Trophoblast cell (in vitro differentiated cells and primary cell): Measurements from ENCODE around the gene SLC17A1.
A peak's percentile ranks its signal among the peaks of the same experiment; 100 is the strongest.

ENCODE experiments used
- DNase-seq, 2 donors: peaks; one replicate each; pipeline ENCODE4 v3.0.0-alpha.2; 2016
- H2AFZ ChIP-seq: 2 replicates; pipeline ENCODE4 v1.6.1; 2013; ENCODE audit warnings: low read length, moderate library complexity, mild to moderate bottlenecking; ENCODE audit not compliant: insufficient read depth, poor library complexity
- H2AK5ac ChIP-seq: 2 replicates; pipeline ENCODE4 v1.6.1; 2013; ENCODE audit warnings: mild to moderate bottlenecking, low read length
- H2BK120ac ChIP-seq: 2 replicates; pipeline ENCODE4 v1.6.1; 2013; ENCODE audit warnings: low read length, mild to moderate bottlenecking, moderate library complexity; ENCODE audit not compliant: insufficient read depth, poor library complexity
- H2BK12ac ChIP-seq: 2 replicates; pipeline ENCODE4 v1.6.1; 2013; ENCODE audit warnings: mild to moderate bottlenecking, low read length, moderate library complexity
- H2BK5ac ChIP-seq: 2 replicates; pipeline ENCODE4 v1.6.1; 2013; ENCODE audit warnings: low read length, low read depth, moderate library complexity, mild to moderate bottlenecking; ENCODE audit not compliant: poor library complexity
- H3K14ac ChIP-seq: 2 replicates; pipeline ENCODE4 v1.6.1; 2013; ENCODE audit warnings: mild to moderate bottlenecking, low read length
- H3K18ac ChIP-seq: 2 replicates; pipeline ENCODE4 v1.6.1; 2013; ENCODE audit warnings: mild to moderate bottlenecking, low read length
- H3K23ac ChIP-seq: 2 replicates; pipeline ENCODE4 v1.6.1; 2013; ENCODE audit warnings: low read length
- H3K27ac ChIP-seq: 2 replicates; pipeline ENCODE4 v1.5.1; 2013; ENCODE audit warnings: low read depth, mild to moderate bottlenecking, inconsistent platforms, low read length, moderate library complexity
- H3K27me3 ChIP-seq: 2 replicates; pipeline ENCODE4 v1.6.1; 2013; ENCODE audit warnings: inconsistent platforms, mild to moderate bottlenecking, low read length, moderate library complexity; ENCODE audit not compliant: insufficient read depth
- H3K36me3 ChIP-seq, 2 experiments: 1 replicate in 1 of 2; 2 replicates in 1 of 2; pipeline ENCODE4 v1.6.1; 2013; ENCODE audit warnings: low read length in 2 of 2, mild to moderate bottlenecking in 2 of 2, moderate library complexity in 1 of 2; ENCODE audit not compliant: insufficient read depth in 2 of 2, control insufficient read depth in 1 of 2
- H3K4ac ChIP-seq: 2 replicates; pipeline ENCODE4 v1.6.1; 2013; ENCODE audit warnings: low read depth, mild to moderate bottlenecking, low read length, moderate library complexity
- H3K4me1 ChIP-seq, 2 experiments: 1 replicate in 1 of 2; 2 replicates in 1 of 2; pipeline ENCODE4 v1.6.1; 2013; ENCODE audit warnings: low read length in 2 of 2, mild to moderate bottlenecking in 2 of 2, moderate library complexity in 1 of 2; ENCODE audit not compliant: insufficient read depth in 2 of 2, control insufficient read depth in 1 of 2
- H3K4me2 ChIP-seq: 2 replicates; pipeline ENCODE4 v1.6.1; 2013; ENCODE audit warnings: inconsistent platforms, mild to moderate bottlenecking, low read length, moderate library complexity
- H3K4me3 ChIP-seq: 2 replicates; pipeline ENCODE4 v1.5.1; 2013; ENCODE audit warnings: mild to moderate bottlenecking, low read depth, low read length, inconsistent platforms
- H3K79me1 ChIP-seq: one replicate; pipeline ENCODE4 v1.6.1; 2013; ENCODE audit warnings: low read length
- H3K79me2 ChIP-seq: 2 replicates; pipeline ENCODE4 v1.6.1; 2013; ENCODE audit warnings: low read length, mild to moderate bottlenecking; ENCODE audit not compliant: control insufficient read depth, insufficient read depth, poor library complexity
- H3K9ac ChIP-seq: 2 replicates; pipeline ENCODE4 v1.6.1; 2013; ENCODE audit warnings: mild to moderate bottlenecking, low read length
- H3K9me3 ChIP-seq: 2 replicates; pipeline ENCODE4 v1.6.1; 2013; ENCODE audit warnings: low read depth, mild to moderate bottlenecking, control low read depth, inconsistent platforms, low read length; ENCODE audit not compliant: insufficient read depth
- H4K12ac ChIP-seq: 2 replicates; pipeline ENCODE4 v1.6.1; 2013; ENCODE audit warnings: low read depth, mild to moderate bottlenecking, low read length, moderate library complexity
- H4K8ac ChIP-seq: 2 replicates; pipeline ENCODE4 v1.6.1; 2013; ENCODE audit warnings: low read depth, mild to moderate bottlenecking, low read length, moderate library complexity
- H4K91ac ChIP-seq: one replicate; pipeline ENCODE4 v1.6.1; 2013; ENCODE audit warnings: low read depth, mild to moderate bottlenecking, low read length, moderate library complexity
- WGBS: extraction: QIAGEN DNeasy Blood & Tissue Kit; methylation state at CpG from one replicate; pipeline ENCODE4 v1.1.7; 2013; ENCODE audit warnings: missing lambda C conversion rate; ENCODE audit not compliant: insufficient read length, insufficient coverage; ENCODE audit errors: extremely low coverage; 5-methylcytosine and 5-hydroxymethylcytosine counted together

Gene SLC17A1

GRCh38 chr6:25862199-25862598 lies 30.3 kb upstream of the SLC17A1 start:
- no peak overlapping the region for H3K18ac ChIP-seq
- no peak overlapping the region for H4K8ac ChIP-seq
- H3K4me1 ChIP-seq: no peaks in the 10 kb centered on the region
- H3K9ac ChIP-seq: no peak overlapping the region
- H3K4me2 ChIP-seq: no peak overlapping the region
- H3K23ac ChIP-seq: no peak overlapping the region
- H3K79me2 ChIP-seq: no peaks in the 10 kb centered on the region
- WGBS: no CpG with 5 or more reads among the region's 4 CpGs
- H3K36me3 ChIP-seq: no peaks in the 10 kb centered on the region
- H2BK120ac ChIP-seq: no peak overlapping the region
- no peak overlapping the region for H4K12ac ChIP-seq
- H3K4ac ChIP-seq: no peak overlapping the region
- H2BK12ac ChIP-seq: no peak overlapping the region
- H3K14ac ChIP-seq: no peak overlapping the region
- H2BK5ac ChIP-seq: no peak overlapping the region
- H2AK5ac ChIP-seq: no peak overlapping the region
- H2AFZ ChIP-seq: no peak overlapping the region
- no peak overlapping the region for H4K91ac ChIP-seq
- no peaks in the 10 kb centered on the region for H3K9me3 ChIP-seq
- H3K4me3 ChIP-seq: no peak overlapping the region
- no peak overlapping the region for H3K27ac ChIP-seq
- DNase-seq: peak; percentile 62 to 86
- no peaks in the 10 kb centered on the region for H3K79me1 ChIP-seq
- H3K27me3 ChIP-seq: no peaks in the 10 kb centered on the region

- Histone ChIP-seq H3K4me2 (no peak overlapping the region), H3K14ac (no peak overlapping the region), H3K18ac (no peak overlapping the region), H3K4me3 (no peak overlapping the region), H2AK5ac (no peak overlapping the region), H3K4me1 (no peaks in the 10 kb centered on the region), H2AFZ (no peak overlapping the region), H3K79me1 (no peaks in the 10 kb centered on the region), H3K9ac (no peak overlapping the region), H3K4ac (no peak overlapping the region), H2BK5ac (no peak overlapping the region), H4K12ac (no peak overlapping the region), H3K9me3 (no peaks in the 10 kb centered on the region), H3K36me3 (no peaks in the 10 kb centered on the region), H3K27me3 (no peaks in the 10 kb centered on the region), H2BK120ac (no peak overlapping the region), H3K27ac (no peak overlapping the region), H2BK12ac (no peak overlapping the region), H4K91ac (no peak overlapping the region), H3K79me2 (no peaks in the 10 kb centered on the region), H4K8ac (no peak overlapping the region), H3K23ac (no peak overlapping the region)
- DNase-seq: no peak
Measured at GRCh38 chr6:25852756-25853155, 20.9 kb upstream of the SLC17A1 start.

DNA sequence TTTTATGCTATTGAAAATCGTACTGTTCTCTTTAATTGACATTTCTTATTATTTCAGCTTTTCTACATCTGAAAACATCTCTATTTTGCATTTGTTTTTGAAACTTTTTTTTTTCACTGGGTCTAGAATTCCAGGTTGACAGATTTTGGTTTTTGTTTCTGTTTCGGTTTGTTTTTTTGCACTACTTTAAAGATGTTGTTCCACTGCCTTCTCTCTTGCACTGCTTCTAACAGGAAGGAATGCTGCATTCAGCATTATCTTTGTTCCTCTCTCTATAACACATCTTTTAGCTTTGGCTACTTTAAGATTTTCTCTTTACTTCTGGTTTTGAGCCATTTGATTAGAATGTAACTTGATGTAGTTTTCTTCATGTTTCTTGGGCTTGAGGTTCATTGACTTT lies 20.1 kb upstream of the SLC17A1 start:
- Histone ChIP-seq H4K12ac (no peak overlapping the region), H3K9me3 (no peaks in the 10 kb centered on the region), H4K91ac (no peak overlapping the region), H3K4me3 (no peak overlapping the region), H3K79me2 (no peaks in the 10 kb centered on the region), H3K27ac (no peak overlapping the region), H2AFZ (no peak overlapping the region), H3K4ac (no peak overlapping the region), H2BK5ac (no peak overlapping the region), H3K36me3 (no peaks in the 10 kb centered on the region), H2BK120ac (no peak overlapping the region), H3K18ac (no peak overlapping the region), H3K23ac (no peak overlapping the region), H3K9ac (no peak overlapping the region), H4K8ac (no peak overlapping the region), H3K4me1 (no peaks in the 10 kb centered on the region), H2BK12ac (no peak overlapping the region), H3K4me2 (no peak overlapping the region), H3K14ac (no peak overlapping the region), H2AK5ac (no peak overlapping the region), H3K27me3 (no peaks in the 10 kb centered on the region), H3K79me1 (no peaks in the 10 kb centered on the region)
- no CpG with 5 or more reads among the region's 2 CpGs for WGBS
- no peak for DNase-seq

DNA sequence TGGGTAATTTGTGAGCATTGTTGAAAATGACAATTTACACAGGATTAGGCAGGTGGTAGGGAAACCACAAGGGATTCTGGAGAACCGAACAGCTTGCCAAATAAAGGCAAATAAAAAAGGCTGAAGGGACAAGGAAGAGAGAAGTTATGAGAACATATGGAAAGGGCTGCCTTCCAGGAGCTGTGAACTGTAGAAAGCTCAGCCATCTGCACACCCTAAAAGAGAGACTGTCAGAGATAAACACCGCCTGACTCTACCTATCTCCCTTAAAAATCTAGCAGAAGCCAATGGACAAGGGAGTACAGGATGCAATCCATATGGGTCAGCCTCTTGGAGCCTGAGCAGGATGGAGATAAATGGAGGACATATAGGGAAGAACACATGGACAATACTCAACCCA lies 12.7 kb upstream of the SLC17A1 start:
- no peak overlapping the region for H3K23ac ChIP-seq
- no CpG with 5 or more reads among the region's 2 CpGs for WGBS

More for the DNA sequence above, 12.7 kb upstream of the SLC17A1 start:
- no peaks in the 10 kb centered on the region for H3K4me1 ChIP-seq
- no peak overlapping the region for H3K9ac ChIP-seq
- no peaks in the 10 kb centered on the region for H3K9me3 ChIP-seq
- H4K8ac ChIP-seq: no peak overlapping the region
- no peak overlapping the region for H3K14ac ChIP-seq
- no peak overlapping the region for H3K4ac ChIP-seq
- no peak overlapping the region for H3K4me2 ChIP-seq
- no peak overlapping the region for H2BK12ac ChIP-seq
- no peak overlapping the region for H3K4me3 ChIP-seq
- no peaks in the 10 kb centered on the region for H3K27me3 ChIP-seq
- no peaks in the 10 kb centered on the region for H3K79me1 ChIP-seq
- H2BK5ac ChIP-seq: no peak overlapping the region
- no peak overlapping the region for H4K91ac ChIP-seq
- no peak overlapping the region for H4K12ac ChIP-seq
- no peak overlapping the region for H3K27ac ChIP-seq
- DNase-seq: no peak
- H3K79me2 ChIP-seq: no peaks in the 10 kb centered on the region
- no peak overlapping the region for H3K18ac ChIP-seq
- no peak overlapping the region for H2AFZ ChIP-seq
- H3K36me3 ChIP-seq: no peaks in the 10 kb centered on the region
- H2AK5ac ChIP-seq: no peak overlapping the region
- H2BK120ac ChIP-seq: no peak overlapping the region
